Measurements from ENCODE around the gene BST1.

DNA sequence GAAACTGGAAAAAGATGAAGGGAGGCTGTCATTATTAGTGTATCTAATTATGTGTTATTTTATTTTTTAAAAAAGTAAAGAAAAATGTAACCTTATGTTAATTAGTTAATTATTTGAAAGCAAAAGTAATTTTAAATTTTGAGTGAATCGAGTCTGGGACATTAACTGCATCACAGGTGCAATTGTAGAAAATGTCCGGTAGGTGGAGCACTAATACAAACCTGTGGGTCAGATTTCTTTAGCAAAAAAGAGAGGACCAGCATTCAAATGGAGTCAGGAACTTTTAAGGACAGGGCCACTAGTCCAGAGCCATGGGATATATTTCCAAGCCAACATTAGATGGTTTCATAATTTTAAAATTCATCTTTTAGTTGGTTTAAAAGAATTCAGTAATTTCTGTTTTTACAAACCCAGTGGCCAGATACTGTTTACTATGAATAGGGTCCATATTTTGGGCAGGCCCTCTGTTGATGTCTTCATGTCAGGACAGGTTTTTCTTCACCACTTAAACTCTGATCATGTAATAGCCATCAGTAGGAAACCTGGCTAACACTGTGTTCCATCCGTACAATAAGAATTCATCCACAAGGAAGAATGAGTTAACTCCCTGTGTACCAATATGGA, 27.2 kb downstream of the BST1 start:
- TF ChIP-seq, protein P1, sequence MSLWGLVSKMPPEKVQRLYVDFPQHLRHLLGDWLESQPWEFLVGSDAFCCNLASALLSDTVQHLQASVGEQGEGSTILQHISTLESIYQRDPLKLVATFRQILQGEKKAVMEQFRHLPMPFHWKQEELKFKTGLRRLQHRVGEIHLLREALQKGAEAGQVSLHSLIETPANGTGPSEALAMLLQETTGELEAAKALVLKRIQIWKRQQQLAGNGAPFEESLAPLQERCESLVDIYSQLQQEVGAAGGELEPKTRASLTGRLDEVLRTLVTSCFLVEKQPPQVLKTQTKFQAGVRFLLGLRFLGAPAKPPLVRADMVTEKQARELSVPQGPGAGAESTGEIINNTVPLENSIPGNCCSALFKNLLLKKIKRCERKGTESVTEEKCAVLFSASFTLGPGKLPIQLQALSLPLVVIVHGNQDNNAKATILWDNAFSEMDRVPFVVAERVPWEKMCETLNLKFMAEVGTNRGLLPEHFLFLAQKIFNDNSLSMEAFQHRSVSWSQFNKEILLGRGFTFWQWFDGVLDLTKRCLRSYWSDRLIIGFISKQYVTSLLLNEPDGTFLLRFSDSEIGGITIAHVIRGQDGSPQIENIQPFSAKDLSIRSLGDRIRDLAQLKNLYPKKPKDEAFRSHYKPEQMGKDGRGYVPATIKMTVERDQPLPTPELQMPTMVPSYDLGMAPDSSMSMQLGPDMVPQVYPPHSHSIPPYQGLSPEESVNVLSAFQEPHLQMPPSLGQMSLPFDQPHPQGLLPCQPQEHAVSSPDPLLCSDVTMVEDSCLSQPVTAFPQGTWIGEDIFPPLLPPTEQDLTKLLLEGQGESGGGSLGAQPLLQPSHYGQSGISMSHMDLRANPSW (CRISPR knock-in tag; conservative IDR thresholded peaks at IDR 0.05; ENCODE audit: low read depth), result no peak
- TF ChIP-seq, protein P2, sequence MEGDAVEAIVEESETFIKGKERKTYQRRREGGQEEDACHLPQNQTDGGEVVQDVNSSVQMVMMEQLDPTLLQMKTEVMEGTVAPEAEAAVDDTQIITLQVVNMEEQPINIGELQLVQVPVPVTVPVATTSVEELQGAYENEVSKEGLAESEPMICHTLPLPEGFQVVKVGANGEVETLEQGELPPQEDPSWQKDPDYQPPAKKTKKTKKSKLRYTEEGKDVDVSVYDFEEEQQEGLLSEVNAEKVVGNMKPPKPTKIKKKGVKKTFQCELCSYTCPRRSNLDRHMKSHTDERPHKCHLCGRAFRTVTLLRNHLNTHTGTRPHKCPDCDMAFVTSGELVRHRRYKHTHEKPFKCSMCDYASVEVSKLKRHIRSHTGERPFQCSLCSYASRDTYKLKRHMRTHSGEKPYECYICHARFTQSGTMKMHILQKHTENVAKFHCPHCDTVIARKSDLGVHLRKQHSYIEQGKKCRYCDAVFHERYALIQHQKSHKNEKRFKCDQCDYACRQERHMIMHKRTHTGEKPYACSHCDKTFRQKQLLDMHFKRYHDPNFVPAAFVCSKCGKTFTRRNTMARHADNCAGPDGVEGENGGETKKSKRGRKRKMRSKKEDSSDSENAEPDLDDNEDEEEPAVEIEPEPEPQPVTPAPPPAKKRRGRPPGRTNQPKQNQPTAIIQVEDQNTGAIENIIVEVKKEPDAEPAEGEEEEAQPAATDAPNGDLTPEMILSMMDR (IDR thresholded peaks at IDR 0.05), result peak; percentile 69
- TF ChIP-seq IRF2 (CRISPR knock-in tag; IDR thresholded peaks at IDR 0.05; ENCODE audit: borderline replicate concordance, low read depth) (no peak), MXD4 (CRISPR knock-in tag; IDR thresholded peaks at IDR 0.05; ENCODE audit: borderline replicate concordance) (no peak), JUN (CRISPR knock-in tag; IDR thresholded peaks at IDR 0.05) (no peak), SP1 (CRISPR knock-in tag; conservative IDR thresholded peaks at IDR 0.05) (no peak)
- TF ChIP-seq, protein P3, sequence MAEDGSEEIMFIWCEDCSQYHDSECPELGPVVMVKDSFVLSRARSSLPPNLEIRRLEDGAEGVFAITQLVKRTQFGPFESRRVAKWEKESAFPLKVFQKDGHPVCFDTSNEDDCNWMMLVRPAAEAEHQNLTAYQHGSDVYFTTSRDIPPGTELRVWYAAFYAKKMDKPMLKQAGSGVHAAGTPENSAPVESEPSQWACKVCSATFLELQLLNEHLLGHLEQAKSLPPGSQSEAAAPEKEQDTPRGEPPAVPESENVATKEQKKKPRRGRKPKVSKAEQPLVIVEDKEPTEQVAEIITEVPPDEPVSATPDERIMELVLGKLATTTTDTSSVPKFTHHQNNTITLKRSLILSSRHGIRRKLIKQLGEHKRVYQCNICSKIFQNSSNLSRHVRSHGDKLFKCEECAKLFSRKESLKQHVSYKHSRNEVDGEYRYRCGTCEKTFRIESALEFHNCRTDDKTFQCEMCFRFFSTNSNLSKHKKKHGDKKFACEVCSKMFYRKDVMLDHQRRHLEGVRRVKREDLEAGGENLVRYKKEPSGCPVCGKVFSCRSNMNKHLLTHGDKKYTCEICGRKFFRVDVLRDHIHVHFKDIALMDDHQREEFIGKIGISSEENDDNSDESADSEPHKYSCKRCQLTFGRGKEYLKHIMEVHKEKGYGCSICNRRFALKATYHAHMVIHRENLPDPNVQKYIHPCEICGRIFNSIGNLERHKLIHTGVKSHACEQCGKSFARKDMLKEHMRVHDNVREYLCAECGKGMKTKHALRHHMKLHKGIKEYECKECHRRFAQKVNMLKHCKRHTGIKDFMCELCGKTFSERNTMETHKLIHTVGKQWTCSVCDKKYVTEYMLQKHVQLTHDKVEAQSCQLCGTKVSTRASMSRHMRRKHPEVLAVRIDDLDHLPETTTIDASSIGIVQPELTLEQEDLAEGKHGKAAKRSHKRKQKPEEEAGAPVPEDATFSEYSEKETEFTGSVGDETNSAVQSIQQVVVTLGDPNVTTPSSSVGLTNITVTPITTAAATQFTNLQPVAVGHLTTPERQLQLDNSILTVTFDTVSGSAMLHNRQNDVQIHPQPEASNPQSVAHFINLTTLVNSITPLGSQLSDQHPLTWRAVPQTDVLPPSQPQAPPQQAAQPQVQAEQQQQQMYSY (CRISPR knock-in tag; IDR thresholded peaks at IDR 0.05), result no peak
- TF ChIP-seq, protein P4, sequence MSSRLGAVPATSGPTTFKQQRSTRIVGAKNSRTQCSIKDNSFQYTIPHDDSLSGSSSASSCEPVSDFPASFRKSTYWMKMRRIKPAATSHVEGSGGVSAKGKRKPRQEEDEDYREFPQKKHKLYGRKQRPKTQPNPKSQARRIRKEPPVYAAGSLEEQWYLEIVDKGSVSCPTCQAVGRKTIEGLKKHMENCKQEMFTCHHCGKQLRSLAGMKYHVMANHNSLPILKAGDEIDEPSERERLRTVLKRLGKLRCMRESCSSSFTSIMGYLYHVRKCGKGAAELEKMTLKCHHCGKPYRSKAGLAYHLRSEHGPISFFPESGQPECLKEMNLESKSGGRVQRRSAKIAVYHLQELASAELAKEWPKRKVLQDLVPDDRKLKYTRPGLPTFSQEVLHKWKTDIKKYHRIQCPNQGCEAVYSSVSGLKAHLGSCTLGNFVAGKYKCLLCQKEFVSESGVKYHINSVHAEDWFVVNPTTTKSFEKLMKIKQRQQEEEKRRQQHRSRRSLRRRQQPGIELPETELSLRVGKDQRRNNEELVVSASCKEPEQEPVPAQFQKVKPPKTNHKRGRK (CRISPR knock-in tag; IDR thresholded peaks at IDR 0.05; ENCODE audit: borderline replicate concordance), result no peak
- TF ChIP-seq, protein P5, sequence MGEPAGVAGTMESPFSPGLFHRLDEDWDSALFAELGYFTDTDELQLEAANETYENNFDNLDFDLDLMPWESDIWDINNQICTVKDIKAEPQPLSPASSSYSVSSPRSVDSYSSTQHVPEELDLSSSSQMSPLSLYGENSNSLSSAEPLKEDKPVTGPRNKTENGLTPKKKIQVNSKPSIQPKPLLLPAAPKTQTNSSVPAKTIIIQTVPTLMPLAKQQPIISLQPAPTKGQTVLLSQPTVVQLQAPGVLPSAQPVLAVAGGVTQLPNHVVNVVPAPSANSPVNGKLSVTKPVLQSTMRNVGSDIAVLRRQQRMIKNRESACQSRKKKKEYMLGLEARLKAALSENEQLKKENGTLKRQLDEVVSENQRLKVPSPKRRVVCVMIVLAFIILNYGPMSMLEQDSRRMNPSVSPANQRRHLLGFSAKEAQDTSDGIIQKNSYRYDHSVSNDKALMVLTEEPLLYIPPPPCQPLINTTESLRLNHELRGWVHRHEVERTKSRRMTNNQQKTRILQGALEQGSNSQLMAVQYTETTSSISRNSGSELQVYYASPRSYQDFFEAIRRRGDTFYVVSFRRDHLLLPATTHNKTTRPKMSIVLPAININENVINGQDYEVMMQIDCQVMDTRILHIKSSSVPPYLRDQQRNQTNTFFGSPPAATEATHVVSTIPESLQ (CRISPR knock-in tag; IDR thresholded peaks at IDR 0.05), result no peak
- TF ChIP-seq, protein P6, sequence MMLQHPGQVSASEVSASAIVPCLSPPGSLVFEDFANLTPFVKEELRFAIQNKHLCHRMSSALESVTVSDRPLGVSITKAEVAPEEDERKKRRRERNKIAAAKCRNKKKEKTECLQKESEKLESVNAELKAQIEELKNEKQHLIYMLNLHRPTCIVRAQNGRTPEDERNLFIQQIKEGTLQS (CRISPR knock-in tag; conservative IDR thresholded peaks at IDR 0.05), result no peak
- TF ChIP-seq, protein P7, sequence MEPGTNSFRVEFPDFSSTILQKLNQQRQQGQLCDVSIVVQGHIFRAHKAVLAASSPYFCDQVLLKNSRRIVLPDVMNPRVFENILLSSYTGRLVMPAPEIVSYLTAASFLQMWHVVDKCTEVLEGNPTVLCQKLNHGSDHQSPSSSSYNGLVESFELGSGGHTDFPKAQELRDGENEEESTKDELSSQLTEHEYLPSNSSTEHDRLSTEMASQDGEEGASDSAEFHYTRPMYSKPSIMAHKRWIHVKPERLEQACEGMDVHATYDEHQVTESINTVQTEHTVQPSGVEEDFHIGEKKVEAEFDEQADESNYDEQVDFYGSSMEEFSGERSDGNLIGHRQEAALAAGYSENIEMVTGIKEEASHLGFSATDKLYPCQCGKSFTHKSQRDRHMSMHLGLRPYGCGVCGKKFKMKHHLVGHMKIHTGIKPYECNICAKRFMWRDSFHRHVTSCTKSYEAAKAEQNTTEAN (CRISPR knock-in tag; IDR thresholded peaks at IDR 0.05), result no peak
- TF ChIP-seq, protein P8, sequence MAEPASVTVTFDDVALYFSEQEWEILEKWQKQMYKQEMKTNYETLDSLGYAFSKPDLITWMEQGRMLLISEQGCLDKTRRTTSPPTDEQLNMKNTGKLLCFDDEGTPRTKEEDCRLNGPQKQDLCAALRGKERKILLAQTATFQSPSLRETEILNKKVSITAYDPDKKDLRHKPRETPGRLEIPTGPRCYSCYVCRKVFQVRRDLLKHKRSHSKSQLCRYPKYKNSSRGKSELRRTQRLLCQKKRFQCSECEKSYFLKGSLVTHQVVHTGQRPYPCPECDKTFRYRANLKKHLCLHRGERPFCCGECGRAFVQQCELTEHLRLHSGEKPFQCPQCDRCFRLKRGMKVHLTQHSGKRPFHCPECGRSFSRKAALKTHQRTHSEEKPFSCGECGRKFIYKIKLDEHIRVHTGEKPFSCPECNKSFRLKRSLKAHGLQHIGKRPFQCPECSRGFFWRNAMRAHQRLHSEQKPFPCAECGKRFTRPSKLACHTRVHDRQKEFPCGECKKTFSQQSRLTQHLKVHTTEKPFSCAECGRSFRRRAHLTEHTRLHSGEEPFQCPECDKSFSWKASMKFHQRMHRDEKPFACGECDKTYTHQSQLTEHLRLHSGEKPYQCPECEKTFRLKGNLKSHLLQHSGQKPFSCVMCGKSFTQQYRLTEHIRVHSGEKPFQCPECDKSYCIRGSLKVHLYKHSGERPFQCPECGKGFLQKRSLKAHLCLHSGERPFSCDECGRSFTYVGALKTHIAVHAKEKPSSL (CRISPR knock-in tag; conservative IDR thresholded peaks at IDR 0.05), result no peak

Data from WTC11 (cell line).